HEK293 (cell line): ENCODE measurements around the gene ZC3H12C.

Source experiments
- CTCF ChIA-PET: fragments of 350-600 bp; formaldehyde crosslinking; extraction: SDS; loops from one replicate; lab custom pipeline; 2021; ENCODE audit warnings: antibody characterized with exemption; lab: Yijun Ruan, JAX
- POLR2A ChIA-PET: fragments of 300-600 bp; formaldehyde crosslinking; extraction: SDS; loops from one replicate; lab custom pipeline; 2020; ENCODE audit warnings: antibody characterized with exemption, inconsistent platforms; lab: Yijun Ruan, JAX
- H3K27ac ChIP-seq: fragments of 200-500 bp; sonication (Bioruptor generic); 2 replicates; pipeline ENCODE4 v1.5.1; 2014; ENCODE audit warnings: low read depth, low read length, control low read depth, inconsistent platforms; ENCODE audit errors: extremely low read depth
- H3K36me3 ChIP-seq, 2 experiments: fragments of 200-500 bp in 1 of 2; sonication (Bioruptor generic) in 1 of 2; 1 replicate in 1 of 2; 2 replicates in 1 of 2; pipeline ENCODE4 v1.5.1; 2014 to 2017; ENCODE audit warnings: inconsistent platforms in 2 of 2, low read length in 2 of 2; ENCODE audit not compliant: control insufficient read depth in 2 of 2, insufficient read depth in 1 of 2
- H3K4me1 ChIP-seq: fragments of 200-500 bp; sonication (Bioruptor generic); 2 replicates; pipeline ENCODE4 v1.5.1; 2014; ENCODE audit warnings: mild to moderate bottlenecking, low read length, inconsistent platforms; ENCODE audit not compliant: control insufficient read depth, insufficient read depth
- H3K4me3 ChIP-seq: 2 replicates; pipeline ENCODE4 v1.5.1; 2011; ENCODE audit warnings: low read depth, mild to moderate bottlenecking, control low read depth, low read length, moderate library complexity
- H3K9me3 ChIP-seq: fragments of 200-500 bp; sonication (Bioruptor generic); 2 replicates; pipeline ENCODE4 v1.5.1; 2014; ENCODE audit warnings: low read depth, low read length, inconsistent platforms; ENCODE audit not compliant: control insufficient read depth, insufficient read depth
- CTCF ChIP-seq: fragments of 450-650 bp; formaldehyde crosslinking; IDR thresholded peaks from 2 replicates; pipeline ENCODE4 v1.5.1; 2016; ENCODE audit warnings: missing biosample characterization, missing genetic modification characterization
- HOXA7 ChIP-seq: sonication (generic); formaldehyde crosslinking; IDR thresholded peaks from 2 replicates; pipeline ENCODE4 v1.8.1; 2022; ENCODE audit warnings: missing genetic modification reagents, borderline replicate concordance
- OSR2 ChIP-seq: fragments of 450-650 bp; formaldehyde crosslinking; IDR thresholded peaks from 2 replicates; pipeline ENCODE4 v1.5.1; 2016; ENCODE audit warnings: missing biosample characterization, missing genetic modification characterization
- OVOL3 ChIP-seq: fragments of 450-650 bp; formaldehyde crosslinking; IDR thresholded peaks from 2 replicates; pipeline ENCODE4 v1.5.1; 2016; ENCODE audit warnings: missing biosample characterization, missing genetic modification characterization
- PATZ1 ChIP-seq: fragments of 450-650 bp; formaldehyde crosslinking; IDR thresholded peaks from 2 replicates; pipeline ENCODE4 v1.5.1; 2016; ENCODE audit warnings: missing biosample characterization, missing genetic modification characterization
- PBX3 ChIP-seq: sonication (generic); formaldehyde crosslinking; IDR thresholded peaks from 2 replicates; pipeline ENCODE4 v1.8.1; 2022; ENCODE audit warnings: mild to moderate bottlenecking, moderate library complexity, missing genetic modification reagents
- YY2 ChIP-seq: fragments of 450-650 bp; formaldehyde crosslinking; IDR thresholded peaks from 2 replicates; pipeline ENCODE4 v1.5.1; 2016; ENCODE audit warnings: missing biosample characterization, missing genetic modification characterization
- ZBTB48 ChIP-seq: fragments of 450-650 bp; formaldehyde crosslinking; IDR thresholded peaks from 2 replicates; pipeline ENCODE4 v1.5.1; 2016; ENCODE audit warnings: missing biosample characterization, missing genetic modification characterization
- ZFP3 ChIP-seq: fragments of 450-650 bp; formaldehyde crosslinking; IDR thresholded peaks from 2 replicates; pipeline ENCODE4 v1.5.1; 2016; ENCODE audit warnings: low read depth, missing biosample characterization, missing genetic modification characterization
- ZNF10 ChIP-seq: fragments of 450-650 bp; formaldehyde crosslinking; IDR thresholded peaks from 2 replicates; pipeline ENCODE4 v1.5.1; 2017; ENCODE audit warnings: missing biosample characterization, missing genetic modification characterization
- ZNF140 ChIP-seq: fragments of 450-650 bp; formaldehyde crosslinking; IDR thresholded peaks from 2 replicates; pipeline ENCODE4 v1.5.1; 2016; ENCODE audit warnings: missing biosample characterization, missing genetic modification characterization
- ZNF214 ChIP-seq: fragments of 450-650 bp; formaldehyde crosslinking; IDR thresholded peaks from 2 replicates; pipeline ENCODE4 v1.5.1; 2017; ENCODE audit warnings: missing biosample characterization, mild to moderate bottlenecking, missing genetic modification characterization, borderline replicate concordance
- ZNF248 ChIP-seq: fragments of 450-650 bp; formaldehyde crosslinking; IDR thresholded peaks from 2 replicates; pipeline ENCODE4 v1.5.1; 2017; ENCODE audit warnings: missing biosample characterization, missing genetic modification characterization
- ZNF292 ChIP-seq: fragments of 450-650 bp; formaldehyde crosslinking; IDR thresholded peaks from 2 replicates; pipeline ENCODE4 v1.5.1; 2016; ENCODE audit warnings: low read depth, missing biosample characterization, missing genetic modification characterization, borderline replicate concordance
- ZNF48 ChIP-seq: fragments of 450-650 bp; formaldehyde crosslinking; IDR thresholded peaks from 2 replicates; pipeline ENCODE4 v1.5.1; 2016; ENCODE audit warnings: missing biosample characterization, missing genetic modification characterization
- ZNF610 ChIP-seq: fragments of 450-650 bp; formaldehyde crosslinking; IDR thresholded peaks from 2 replicates; pipeline ENCODE4 v1.5.1; 2016; ENCODE audit warnings: missing biosample characterization, missing genetic modification characterization, borderline replicate concordance
- ZNF624 ChIP-seq: fragments of 450-650 bp; formaldehyde crosslinking; IDR thresholded peaks from 2 replicates; pipeline ENCODE4 v1.5.1; 2017; ENCODE audit warnings: missing biosample characterization, missing genetic modification characterization
- ZNF664 ChIP-seq: fragments of 450-650 bp; formaldehyde crosslinking; IDR thresholded peaks from 2 replicates; pipeline ENCODE4 v1.5.1; 2016; ENCODE audit warnings: missing biosample characterization, missing genetic modification characterization
- ZNF670 ChIP-seq: fragments of 450-650 bp; formaldehyde crosslinking; IDR thresholded peaks from 2 replicates; pipeline ENCODE4 v1.5.1; 2016; ENCODE audit warnings: missing biosample characterization, missing genetic modification characterization, low read depth
- ZNF837 ChIP-seq: fragments of 450-650 bp; formaldehyde crosslinking; IDR thresholded peaks from 2 replicates; pipeline ENCODE4 v1.5.1; 2016; ENCODE audit warnings: missing biosample characterization, missing genetic modification characterization
- ZSCAN16 ChIP-seq: fragments of 450-650 bp; formaldehyde crosslinking; IDR thresholded peaks from 2 replicates; pipeline ENCODE4 v1.5.1; 2016; ENCODE audit warnings: missing biosample characterization, missing genetic modification characterization
- ZXDB ChIP-seq: fragments of 450-650 bp; formaldehyde crosslinking; IDR thresholded peaks from 2 replicates; pipeline ENCODE4 v1.5.1; 2016; ENCODE audit warnings: missing biosample characterization, missing genetic modification characterization

The ZC3H12C gene

GRCh38 chr11:110074499-110074898, 18.7 kb upstream of the ZC3H12C start (continued):
- no peak for TF ChIP-seq PATZ1
- no peak for TF ChIP-seq ZXDB
- no peak for TF ChIP-seq PBX3 (CRISPR knock-in tag)
- TF ChIP-seq, all 188 proteins: peak for 0

GRCh38 chr11:110075105-110075846, 17.9 kb upstream of the ZC3H12C start:
- no peak overlapping the region for H3K4me3 ChIP-seq
- H3K27ac ChIP-seq: no peak overlapping the region; the same call in 1 of the 2 replicates
- CTCF ChIA-PET: interaction anchor here (1.1 kb wide), 1 partner anchor 17 kb away, joined by 4 read pairs; no protein-coding TSS in a partner anchor
- no peaks in the 10 kb centered on the region for H3K9me3 ChIP-seq
- POLR2A ChIA-PET: interaction anchor here (0.7 kb wide), 1 partner anchor 16 kb away, joined by 3 read pairs; no protein-coding TSS in a partner anchor
- H3K36me3 ChIP-seq: no peaks in the 10 kb centered on the region
- H3K4me1 ChIP-seq: 0 out of 2 replicates have a peak, but pooled peaks cover 3% of the 10 kb centered on the region
- TF ChIP-seq ZNF624 (tag by site-specific recombination) (no peak), ZNF610 (tag by site-specific recombination) (no peak), ZNF214 (tag by site-specific recombination) (no peak), ZNF10 (tag by site-specific recombination) (no peak), YY2 (no peak), HOXA7 (no peak), ZFP3 (tag by site-specific recombination) (no peak), ZNF48 (tag by site-specific recombination) (no peak), ZNF140 (no peak), ZNF664 (no peak), ZNF837 (tag by site-specific recombination) (no peak), CTCF (tag by site-specific recombination) (no peak), ZNF292 (tag by site-specific recombination) (no peak), OSR2 (tag by site-specific recombination) (no peak), ZSCAN16 (tag by site-specific recombination) (no peak), OVOL3 (tag by site-specific recombination) (no peak), ZBTB48 (no peak), ZNF248 (no peak), ZNF670 (tag by site-specific recombination) (no peak)
